ENCODE measurements around the gene OR56A1.
"Not testable (repeated sequence)": the region's sequence is repeated elsewhere in the genome, so short reads cannot be mapped to it uniquely, and the experiment has no call there.

The OR56A1 gene, protein sequence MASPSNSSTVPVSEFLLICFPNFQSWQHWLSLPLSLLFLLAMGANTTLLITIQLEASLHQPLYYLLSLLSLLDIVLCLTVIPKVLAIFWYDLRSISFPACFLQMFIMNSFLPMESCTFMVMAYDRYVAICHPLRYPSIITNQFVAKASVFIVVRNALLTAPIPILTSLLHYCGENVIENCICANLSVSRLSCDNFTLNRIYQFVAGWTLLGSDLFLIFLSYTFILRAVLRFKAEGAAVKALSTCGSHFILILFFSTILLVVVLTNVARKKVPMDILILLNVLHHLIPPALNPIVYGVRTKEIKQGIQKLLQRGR

DNA sequence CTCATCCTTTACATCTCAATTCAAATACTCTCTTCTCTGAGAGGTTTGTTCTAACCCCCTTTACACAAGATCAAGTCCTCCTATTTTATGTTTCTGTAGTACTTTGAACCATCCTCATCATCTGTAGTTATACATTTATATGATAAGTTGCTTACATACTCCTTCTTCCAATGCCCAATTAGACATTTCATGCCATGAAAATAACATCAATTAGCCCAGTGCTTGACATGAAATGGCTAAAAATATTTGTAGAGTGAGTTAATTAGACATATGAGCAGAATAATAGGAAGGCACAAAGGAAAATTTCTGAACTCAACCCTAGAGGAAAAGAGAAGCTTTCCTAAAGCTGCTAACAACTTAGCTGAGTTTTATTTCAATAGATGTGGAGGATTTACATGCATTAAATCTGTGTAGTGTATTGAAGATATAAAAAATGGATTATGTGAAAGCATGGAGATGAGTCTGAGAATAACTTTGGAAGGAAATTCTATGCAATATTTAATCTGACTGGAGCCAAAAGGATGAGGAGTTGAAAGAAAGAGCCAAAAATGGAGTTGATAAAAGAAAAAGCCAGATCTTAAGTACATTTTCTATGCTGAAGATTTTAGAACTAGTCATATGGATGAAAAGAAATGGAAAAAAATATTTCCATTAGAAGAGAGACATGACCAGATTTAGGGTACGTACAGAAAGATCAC lies at the start of gene OR56A1:
OR56A1 (minus strand) TSS at position 51 of the 698 bp plus-strand sequence. CDS start 3,066 bp downstream, outside the sequence.
- DNase-seq, result no peak

DNA sequence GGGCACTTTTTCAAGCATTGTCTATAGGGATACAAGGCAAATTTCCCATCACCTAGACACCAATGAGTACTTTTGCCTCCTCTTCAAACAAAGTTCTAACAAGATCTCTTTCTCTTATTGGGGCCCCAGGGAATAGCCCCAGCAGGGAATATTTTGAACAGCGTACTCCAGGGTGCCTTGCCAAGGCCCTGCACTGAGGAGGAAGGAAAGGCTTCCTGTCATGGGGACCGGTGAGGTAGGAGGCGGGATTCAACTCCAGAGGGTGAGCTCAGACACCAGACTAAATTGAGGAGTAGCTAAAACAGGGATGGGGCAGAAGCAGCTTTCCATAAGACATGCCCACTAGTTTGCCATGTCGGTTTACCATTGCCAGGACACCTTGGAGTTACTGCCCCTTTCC lies 48.9 kb upstream of the OR56A1 start:
- no peak for DNase-seq

DNA sequence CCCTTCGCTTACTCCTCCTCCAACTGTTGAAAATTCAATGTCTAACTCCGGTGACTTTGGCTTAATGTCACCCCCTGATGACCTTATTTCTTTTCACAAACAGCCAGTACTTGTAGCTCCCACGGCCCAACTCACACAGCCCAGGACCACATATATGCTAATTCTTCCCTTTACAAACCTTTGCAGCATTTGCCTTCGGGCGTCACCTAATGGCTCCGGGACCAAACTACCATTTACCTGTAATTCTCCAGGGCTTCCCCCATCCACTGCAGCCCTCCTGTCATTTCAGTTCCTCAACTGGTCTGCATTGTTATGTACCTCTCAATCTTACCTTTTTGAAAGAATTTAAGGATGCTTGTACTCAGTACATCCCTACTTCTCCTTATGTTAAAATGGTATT lies 47.2 kb upstream of the OR56A1 start:
- no peak for DNase-seq

DNA sequence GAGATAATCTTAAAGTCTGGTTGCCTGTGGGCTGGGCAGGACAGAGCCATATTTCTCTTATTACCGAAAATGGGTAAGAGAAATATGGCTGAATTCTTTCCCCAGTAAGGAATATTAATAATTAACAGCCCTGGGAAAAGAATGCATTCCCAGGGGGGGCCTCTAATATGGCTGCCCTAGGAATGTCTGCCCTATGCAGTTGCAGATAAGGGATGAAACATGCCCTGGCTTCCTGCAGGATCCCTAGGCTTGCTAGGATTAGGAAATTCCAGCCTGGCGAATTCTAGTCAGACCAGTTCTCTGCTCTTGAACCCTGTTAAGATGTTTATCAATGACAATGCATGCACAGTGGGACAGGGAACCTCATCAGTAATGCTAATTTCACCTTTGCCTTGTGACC lies 45.9 kb upstream of the OR56A1 start:
- DNase-seq, result not testable (repeated sequence)

DNA sequence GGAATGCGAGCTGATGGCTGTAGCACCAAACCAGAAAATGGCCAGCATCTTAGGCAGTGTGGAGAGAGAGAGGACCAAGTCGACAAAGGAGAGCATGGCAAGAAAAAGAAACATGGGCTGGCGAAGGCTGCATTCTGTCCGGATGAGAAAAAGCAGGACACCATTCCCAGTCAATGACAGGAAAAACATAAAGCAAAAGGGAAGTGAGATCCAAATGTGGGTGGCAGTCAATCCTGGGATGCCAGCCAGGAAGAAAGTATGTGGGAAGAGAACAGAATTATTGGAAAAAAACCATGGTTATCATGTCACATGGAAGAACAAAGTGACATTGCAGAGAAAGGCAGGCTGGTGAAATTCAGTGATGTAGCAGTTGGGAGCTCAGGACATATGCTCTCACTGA lies 36.9 kb upstream of the OR56A1 start:
- DNase-seq, result no peak

DNA sequence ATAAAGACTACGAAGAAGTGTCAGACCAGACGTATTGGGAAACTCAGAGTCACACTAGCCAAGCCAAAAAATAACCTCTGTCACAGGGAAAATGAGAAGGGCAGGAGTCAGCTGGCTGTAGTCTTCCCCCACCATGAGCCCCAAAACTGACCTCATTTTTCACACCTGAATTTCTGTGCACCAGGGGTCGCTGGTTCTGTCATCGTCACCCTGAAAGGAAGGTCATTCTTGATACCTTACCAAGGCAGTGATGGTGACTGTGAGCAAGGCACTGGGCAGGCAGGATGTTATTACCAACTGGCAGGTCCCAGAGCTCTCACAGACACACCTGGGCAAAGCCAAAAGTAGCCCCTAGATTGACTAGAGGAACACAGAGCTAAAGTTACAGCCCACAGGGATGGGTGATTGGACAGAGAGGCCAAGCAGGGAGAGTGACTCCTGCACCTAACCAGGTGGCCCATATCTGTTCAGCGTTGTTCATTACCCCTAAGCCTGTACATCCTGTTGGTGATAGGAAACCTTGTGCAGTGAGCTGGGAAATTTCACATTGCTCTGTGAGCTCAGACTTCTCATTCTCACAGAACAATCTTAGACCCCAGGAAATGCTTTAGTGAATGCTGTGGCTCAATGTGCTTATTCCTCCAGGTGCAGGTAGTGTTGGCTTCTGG lies 32.3 kb upstream of the OR56A1 start:
- no peak for DNase-seq

DNA sequence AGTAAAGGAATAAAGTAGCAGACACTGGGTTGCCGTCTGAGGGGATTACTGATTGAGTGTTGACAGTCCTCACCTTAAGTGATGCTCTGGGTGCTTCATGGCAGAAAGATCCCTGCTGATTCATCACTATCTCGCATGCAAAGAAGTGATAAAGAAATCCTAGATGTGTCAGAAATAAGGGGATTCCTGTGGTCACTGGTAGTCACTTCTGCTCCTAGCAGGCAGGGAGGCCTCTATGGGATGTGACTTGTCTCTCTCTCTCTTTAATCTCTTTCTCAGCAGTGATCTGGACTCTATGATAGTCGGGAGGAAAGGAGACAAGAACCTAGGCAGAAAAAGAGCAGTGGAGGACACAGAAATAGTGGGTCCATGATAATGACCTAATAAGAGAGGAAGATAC lies 30.9 kb upstream of the OR56A1 start:
- DNase-seq, result no peak

DNA sequence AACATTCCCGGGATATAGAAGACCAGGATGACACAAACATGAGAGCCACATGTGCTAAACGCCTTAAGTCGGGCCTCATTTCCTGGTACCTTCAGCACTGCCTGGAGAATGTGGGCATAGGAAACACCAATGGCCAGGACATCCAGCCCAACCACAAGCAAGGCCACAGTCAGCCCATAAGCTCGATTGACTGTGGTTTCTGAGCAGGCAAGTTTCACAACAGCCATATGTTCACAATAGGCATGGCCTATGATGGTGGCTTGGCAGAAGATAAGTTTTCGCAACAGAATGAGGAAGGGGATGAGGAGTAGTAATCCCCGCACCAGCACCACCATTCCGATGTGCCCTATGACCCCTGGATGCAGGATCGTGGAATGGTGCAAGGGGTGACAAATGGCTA lies 26.9 kb upstream of the OR56A1 start:
- DNase-seq, result no peak

DNA sequence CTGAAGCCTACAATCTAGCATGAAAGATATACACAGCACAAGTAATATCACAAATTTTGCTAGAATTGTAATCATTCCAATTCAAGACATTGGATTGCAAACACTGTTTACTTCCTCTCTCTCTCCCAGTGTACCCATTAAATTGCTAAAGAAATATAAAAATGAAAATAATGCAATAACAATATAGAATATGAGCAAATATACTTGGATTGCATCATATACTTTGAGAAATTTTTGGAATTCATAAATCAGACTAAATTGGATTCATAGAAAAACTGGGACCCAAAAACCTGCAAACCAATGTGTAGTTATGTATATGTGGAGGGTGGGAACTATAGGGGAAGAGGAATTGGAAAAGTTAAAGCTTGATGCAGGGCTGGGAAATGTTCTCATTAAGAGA lies 25.0 kb upstream of the OR56A1 start:
- no peak for DNase-seq

DNA sequence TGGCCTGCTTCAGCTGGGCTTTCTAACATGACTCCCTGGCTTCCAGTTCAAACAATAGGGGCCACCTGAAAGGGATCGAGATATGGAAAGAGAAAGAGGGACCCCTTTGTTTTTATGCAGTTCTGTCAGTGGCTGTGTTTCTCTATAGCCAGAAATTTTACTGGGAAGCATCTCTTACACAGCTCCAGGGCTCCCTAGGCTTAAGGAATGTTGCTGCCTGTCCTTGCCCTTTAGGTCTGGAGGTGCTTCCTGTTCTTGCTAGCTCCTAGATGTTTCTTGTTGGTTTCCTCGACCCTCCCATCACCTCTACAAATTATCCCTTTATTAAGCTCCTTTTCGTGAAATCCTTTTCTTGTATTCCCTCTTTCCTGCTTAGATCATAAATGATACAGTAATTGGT lies 21.8 kb upstream of the OR56A1 start:
- no peak for DNase-seq

DNA sequence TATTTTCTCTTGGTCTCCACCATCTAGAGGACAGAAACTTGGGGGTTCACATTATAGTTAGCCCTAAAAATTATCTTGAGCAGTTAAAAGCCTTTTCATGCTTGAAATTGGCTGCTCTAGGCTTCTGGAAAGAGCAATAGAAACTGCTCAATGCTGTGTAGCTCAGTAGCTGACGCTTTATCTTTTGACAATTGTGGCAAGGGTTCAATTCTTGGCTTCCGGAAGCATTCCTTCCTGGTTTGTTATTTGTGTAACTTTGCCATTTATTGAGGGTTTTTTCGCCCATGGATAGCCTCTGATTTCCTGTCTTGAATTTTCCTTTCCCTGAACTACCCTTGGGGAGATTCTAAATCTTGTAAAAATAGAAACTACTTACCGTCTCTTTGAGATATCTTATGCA lies 10.3 kb upstream of the OR56A1 start:
- no peak for DNase-seq

DNA sequence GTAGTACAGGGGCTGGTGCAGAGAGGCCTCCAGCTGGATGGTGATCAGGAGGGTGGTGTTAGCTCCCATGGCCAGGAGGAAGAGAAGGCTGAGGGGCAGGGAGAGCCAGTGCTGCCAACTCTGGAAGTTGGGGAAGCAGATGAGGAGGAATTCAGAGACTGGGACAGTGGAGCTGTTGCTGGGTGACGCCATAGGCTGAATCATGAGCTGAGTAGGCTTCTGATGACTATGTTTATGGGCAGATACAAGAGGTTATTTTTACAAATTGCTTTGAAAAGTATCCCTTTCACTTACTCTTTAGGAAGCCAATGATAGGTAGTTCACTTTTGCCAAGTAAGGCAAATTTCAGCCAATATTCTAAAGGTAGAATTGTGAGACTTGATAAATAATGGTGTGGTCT lies 3.1 kb downstream of the OR56A1 start:
- DNase-seq, result no peak

DNA sequence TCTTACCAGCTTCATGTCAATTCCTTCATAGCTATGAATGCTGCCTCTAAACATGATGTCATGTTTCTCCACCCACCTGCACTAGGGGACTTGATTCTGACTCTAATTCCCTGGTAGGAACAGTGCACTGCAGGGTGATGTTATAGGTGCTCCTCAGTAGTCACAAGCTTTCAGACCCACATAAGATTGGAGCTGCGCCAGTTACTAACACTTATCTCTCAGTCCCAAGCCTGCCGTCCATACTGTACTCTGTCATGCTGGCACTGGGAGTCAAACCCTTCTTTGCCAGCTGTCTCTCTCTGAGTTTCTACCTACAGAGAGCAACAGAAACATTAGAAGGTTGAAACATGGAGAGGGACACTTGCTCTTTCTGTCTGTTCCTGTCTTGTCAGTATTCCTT lies 5.5 kb downstream of the OR56A1 start:
- no peak for DNase-seq

DNA sequence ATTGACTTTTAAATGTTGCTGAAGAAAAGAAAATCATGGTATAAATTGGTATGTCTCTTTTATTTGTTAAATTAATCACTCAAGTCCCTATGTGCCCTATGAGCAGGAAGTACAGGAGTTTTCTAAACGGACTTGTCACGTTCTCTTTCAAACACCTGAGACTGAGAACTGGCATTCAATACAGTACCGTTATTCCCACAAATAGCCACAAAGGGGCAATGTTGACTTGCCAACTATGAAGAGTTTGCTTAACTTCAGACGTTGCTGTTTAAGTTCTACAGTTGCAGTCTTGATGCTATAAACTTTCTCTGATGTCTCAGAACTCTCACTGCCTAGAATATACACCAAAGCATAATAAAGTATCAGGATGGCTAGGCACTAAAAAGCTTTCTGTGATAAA lies 7.6 kb downstream of the OR56A1 start:
- no peak for DNase-seq

DNA sequence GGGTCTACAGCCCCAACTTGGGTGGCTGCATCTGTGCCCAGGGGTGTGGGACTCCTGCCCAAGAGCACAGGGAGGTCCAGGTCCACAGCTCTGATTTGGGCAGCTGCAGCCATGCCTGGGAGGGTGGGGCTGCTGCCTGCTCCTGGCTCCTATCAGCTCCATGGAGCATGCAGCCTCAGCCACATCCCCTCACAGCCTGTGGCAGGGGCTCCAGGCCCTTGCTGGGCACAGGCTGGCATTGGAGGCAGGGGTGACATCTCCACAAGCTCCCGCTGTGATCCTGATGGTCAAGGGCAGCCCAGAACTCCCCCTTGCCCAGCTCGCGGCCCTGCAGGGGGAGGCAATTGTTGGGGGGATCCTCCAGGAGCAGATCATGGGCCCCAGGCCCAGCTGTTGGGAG lies 17.5 kb downstream of the OR56A1 start:
- no peak for DNase-seq

DNA sequence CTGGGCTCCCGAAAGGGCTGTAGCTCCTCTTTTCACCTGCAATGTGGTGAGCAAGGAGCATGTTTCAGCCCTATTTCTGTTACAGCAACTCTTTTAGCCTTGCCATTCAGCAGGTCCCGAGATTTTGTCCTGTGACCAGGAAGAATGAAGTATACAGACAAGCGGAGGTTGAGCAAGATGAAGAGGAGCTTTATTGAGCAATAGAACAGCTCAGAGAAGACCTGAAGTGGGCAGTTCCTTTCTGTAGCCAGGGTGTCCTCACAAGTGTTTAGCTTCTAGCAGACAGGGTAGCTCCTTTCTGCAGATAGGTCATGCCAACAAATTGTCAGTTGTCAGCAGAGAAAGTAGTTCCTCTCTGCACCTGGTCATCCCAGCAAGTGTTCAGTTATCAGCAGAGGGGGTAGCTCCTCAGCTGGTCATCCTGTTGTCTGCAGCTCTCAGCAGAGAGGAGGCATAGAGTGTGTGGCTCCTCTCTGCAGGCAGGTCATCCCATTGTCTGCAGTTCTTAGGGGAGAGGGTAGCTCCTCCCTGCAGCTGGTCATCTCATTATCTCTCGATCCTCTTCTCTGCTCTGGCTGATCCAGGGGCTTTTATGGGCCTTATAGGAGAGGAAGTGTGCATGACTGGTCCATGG lies 18.4 kb downstream of the OR56A1 start:
- DNase-seq, result no peak

DNA sequence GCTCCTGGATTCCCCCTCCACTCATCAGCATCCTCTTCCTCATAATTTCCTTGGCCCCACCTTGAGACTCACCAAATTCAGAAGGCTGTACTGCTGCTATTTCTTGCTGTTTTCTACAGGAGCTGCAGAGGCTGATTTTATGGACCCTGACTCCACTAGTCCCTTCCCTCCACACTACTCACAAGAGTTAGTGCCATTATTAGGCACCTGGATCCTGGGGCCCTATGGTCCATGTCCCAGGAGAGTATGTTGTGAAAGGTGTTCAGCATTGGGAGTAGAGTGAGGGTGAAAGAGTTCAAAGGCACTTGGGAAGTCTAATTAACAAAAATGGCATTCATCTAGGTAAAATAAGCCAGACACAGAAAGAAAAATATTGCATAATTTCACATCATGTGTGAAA lies 23.7 kb downstream of the OR56A1 start, which contains the start of gene OR56A4:
OR56A4 (minus strand) TSS at position 101 of the 400 bp plus-strand sequence. CDS start 3,954 bp downstream, outside the sequence.
- no peak for DNase-seq

DNA sequence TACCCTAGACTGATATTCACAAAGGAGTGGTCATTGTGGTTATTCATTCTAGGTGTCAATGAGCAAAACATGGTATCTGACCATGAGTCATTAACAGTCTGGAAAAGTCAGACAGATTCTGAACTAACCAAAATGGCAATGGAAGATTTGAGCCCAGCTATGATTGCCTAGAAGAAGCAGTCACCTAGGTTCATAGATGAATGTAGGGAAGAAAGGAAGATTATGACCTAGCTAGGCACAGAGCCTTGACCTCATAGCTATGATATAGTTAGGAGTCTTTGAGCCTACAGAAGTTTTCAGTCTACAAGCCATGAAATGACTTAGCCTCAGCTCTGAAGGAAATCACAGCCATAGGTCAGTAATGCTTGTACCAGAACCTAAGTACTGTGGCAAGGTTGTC lies 24.2 kb downstream of the OR56A1 start:
- no peak for DNase-seq

DNA sequence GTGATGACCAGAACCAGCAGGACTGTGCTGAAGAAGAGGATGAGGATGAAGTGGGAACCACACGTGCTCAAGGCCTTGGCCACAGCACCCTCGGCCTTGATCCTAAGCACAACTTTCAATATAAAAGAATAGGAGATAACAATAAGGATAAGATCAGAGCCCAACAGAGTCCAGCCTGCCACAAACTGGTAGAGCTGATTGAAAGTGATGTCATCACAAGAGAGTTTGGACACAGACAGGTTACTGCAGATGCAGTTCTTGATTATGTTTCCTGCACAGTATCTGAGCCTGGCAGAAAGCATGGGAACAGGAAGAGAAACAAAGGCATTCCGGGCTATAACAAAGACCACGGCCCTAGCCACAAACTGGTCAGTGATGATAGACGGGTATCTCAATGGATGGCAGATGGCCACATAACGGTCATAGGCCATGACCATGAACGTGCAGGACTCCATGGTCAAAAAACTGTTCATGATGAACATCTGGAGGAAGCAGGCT lies 28.3 kb downstream of the OR56A1 start:
- DNase-seq, result no peak

DNA sequence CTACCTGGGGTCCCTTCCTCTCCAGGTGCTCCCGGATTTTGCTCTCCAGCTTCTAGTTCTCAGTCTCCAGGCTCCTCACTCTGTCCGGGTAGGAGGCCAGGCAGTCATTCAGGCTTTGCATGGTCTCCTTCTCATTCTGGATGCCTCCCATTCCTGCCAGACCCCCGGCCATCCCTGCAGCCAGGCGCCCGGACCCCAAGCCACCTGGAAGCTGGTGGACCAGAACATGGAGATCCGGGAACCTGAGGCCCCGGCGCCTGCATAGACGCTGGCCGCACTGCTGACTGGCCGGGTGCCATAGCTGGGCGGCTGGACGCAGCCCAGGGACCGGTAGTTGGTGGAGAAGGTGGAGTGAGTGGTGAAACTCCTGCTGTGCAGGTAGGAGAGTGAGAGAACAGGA lies 35.8 kb downstream of the OR56A1 start:
- DNase-seq, result no peak

DNA sequence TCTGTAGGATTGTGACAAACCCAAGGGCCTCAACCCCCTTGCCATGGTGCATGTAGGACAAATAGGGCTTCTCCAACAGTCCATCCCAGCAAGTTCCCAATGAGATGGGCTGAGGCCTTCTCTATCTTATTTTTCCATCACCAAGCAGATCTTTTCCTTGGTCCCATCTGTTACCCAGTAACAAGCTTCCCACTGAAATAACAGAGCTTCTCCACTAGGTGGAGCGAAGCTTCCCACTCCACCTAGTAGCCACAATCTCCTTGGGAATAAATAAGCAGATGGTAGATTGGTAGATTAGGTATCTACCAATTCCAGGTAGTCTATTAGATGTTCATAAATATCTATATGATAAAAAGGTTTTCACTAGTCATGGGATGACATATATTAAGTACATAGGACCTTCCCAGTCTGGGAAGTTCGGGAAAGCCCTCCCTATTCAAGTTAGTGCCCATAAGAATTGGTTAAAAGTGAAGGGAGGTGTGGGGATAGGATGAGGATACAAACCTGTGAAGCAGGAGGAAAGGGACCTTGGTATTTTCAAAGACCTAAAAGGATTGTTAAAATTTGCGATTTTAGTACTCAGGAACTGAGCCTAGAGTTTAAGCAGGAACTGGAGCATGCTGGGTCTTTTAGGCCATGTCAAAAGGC lies 37.8 kb downstream of the OR56A1 start:
- DNase-seq, result no peak

DNA sequence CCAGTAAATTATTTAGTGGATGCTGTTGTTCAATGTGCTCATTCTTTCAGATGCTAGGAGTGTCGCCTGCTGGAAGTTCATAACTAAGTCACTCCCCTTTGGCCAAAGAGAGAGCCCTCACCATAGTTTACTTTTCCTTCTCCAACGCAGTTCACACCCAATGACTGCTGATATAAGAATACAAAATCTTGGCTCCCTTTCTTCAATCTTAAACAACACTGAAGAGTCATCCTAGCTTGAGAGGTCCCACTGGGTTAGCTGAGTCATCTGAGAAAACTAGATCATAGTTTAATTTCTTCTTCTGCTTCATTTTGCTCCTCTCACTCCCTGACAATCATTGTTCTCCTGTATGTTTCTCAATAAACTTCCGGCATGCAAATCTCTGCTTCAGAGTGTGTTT lies 38.4 kb downstream of the OR56A1 start:
- DNase-seq, result no peak

DNA sequence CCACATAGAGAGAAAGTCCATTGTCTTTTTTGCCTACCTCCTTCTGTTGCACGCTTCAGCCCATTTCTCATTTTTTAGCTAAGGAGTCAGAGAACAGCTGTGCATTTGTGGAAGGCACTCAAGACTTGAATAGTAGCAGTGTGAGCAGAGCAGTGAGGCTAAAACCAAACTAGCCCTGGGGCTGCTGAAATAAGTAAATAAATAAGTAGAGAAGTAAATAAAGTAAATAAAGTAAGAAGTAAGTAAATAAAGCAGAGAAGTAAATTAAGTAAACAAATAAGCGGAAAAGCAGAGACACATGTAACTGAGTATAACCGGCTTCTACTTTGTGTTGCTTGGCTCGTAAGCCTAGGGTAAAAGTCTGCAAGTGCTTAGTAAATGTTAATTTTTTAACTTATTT lies 41.4 kb downstream of the OR56A1 start:
- no peak for DNase-seq

All from CD4-positive, alpha-beta T cell treated with Interleukin-15 for 1 hour (primary cell).